K562 (cell line): Measurements from ENCODE around the gene HEMGN. TPM values are rescaled to one million over a fixed set of nuclear protein-coding genes. Genes with fewer than 3 reads are reported as not detected.

Experiments used
- ARID4B ChIP-seq: sonication (generic); formaldehyde crosslinking; IDR thresholded peaks from 2 replicates; pipeline ENCODE4 v1.8.0; 2022; ENCODE audit warnings: mild to moderate bottlenecking, missing genetic modification reagents
- CHCHD3 ChIP-seq: fragments of 250-450 bp; sonication (Bioruptor Pico); IDR thresholded peaks from 2 replicates; pipeline ENCODE4 v2.1.2; 2022; ENCODE audit warnings: mild to moderate bottlenecking
- CSDE1 ChIP-seq, 2 experiments: fragments of 450-650 bp; IDR thresholded peaks; 2 replicates each; pipeline ENCODE4 v1.6.1; 2016; ENCODE audit warnings: mild to moderate bottlenecking in 1 of 2
- HNRNPL ChIP-seq: fragments of 200-400 bp; formaldehyde crosslinking; IDR thresholded peaks from 2 replicates; pipeline ENCODE4 v1.6.1; 2017; ENCODE audit warnings: low read depth, mild to moderate bottlenecking, low read length
- HNRNPLL ChIP-seq: fragments of 200-400 bp; formaldehyde crosslinking; IDR thresholded peaks from 2 replicates; pipeline ENCODE4 v1.6.1; 2017; ENCODE audit warnings: low read length, low read depth, mild to moderate bottlenecking; ENCODE audit not compliant: poor library complexity, severe bottlenecking
- KDM5B ChIP-seq: fragments of 200-600 bp; sonication (generic); IDR thresholded peaks from 2 replicates; pipeline ENCODE4 v1.6.1; 2012; ENCODE audit warnings: low read depth, mild to moderate bottlenecking, moderate library complexity, low read length, control low read depth, inconsistent platforms; ENCODE audit not compliant: insufficient replicate concordance
- MITF ChIP-seq: IDR thresholded peaks from 2 replicates; pipeline ENCODE4 v1.6.1; 2014; ENCODE audit warnings: antibody characterized with exemption
- NR1H2 ChIP-seq: sonication (generic); formaldehyde crosslinking; IDR thresholded peaks from 2 replicates; pipeline ENCODE4 v1.4.0; 2020; ENCODE audit warnings: mild to moderate bottlenecking, missing genetic modification reagents
- PTBP1 ChIP-seq: fragments of 200-400 bp; formaldehyde crosslinking; IDR thresholded peaks from 2 replicates; pipeline ENCODE4 v1.6.1; 2017; ENCODE audit warnings: low read depth, low read length
- SMAD4 ChIP-seq: fragments of 250-450 bp; sonication (Bioruptor Pico); conservative IDR thresholded peaks from 2 replicates; pipeline ENCODE4 v1.8.0; 2021; ENCODE audit warnings: inconsistent platforms, mild to moderate bottlenecking, moderate library complexity
- SRSF9 ChIP-seq: fragments of 200-400 bp; formaldehyde crosslinking; IDR thresholded peaks from 2 replicates; pipeline ENCODE4 v1.6.1; 2017; ENCODE audit warnings: low read depth, low read length, borderline replicate concordance
- TFAP4 ChIP-seq: sonication (generic); formaldehyde crosslinking; IDR thresholded peaks from 2 replicates; pipeline ENCODE4 v1.8.0; 2022; ENCODE audit warnings: missing genetic modification reagents, mild to moderate bottlenecking, moderate library complexity, borderline replicate concordance
- ZBTB1 ChIP-seq: sonication (generic); formaldehyde crosslinking; IDR thresholded peaks from 2 replicates; pipeline ENCODE4 v1.8.1; 2023; ENCODE audit warnings: missing genetic modification reagents, low read depth, mild to moderate bottlenecking, borderline replicate concordance
- ZBTB43 ChIP-seq: sonication (generic); formaldehyde crosslinking; IDR thresholded peaks from 2 replicates; pipeline ENCODE4 v1.8.0; 2023; ENCODE audit warnings: mild to moderate bottlenecking, missing genetic modification reagents
- ZNF146 ChIP-seq: IDR thresholded peaks from one replicate; pipeline ENCODE4 v1.6.1; 2018; ENCODE audit warnings: missing compliant biosample characterization; ENCODE audit not compliant: unreplicated experiment
- ZNF778 ChIP-seq: fragments of 450-650 bp; formaldehyde crosslinking; IDR thresholded peaks from 2 replicates; pipeline ENCODE4 v1.4.0; 2020; ENCODE audit warnings: mild to moderate bottlenecking, moderate library complexity
- polyA plus RNA-seq, 8 experiments: library from polyadenylated mRNA; depleted of rRNA in 4 of 8; stranded (reverse) in 5 of 8; unstranded in 3 of 8; fragments of >200 nt; fragmentation: Nextera tagmentation in 2 of 8; fragmentation: Illumina TruSeq in 1 of 8; extraction: Ambion mirVana in 2 of 8; extraction: Trizol in 1 of 8; gene quantifications; 2 replicates each; pipeline versions ENCODE4 v1.2.1 to v1.2.3, GENCODE V29; 2011 to 2014; ENCODE audit warnings: inconsistent platforms in 1 of 8, missing spikeins in 1 of 8
- total RNA-seq, 7 experiments: library from RNA; depleted of rRNA in 6 of 7; stranded (reverse); fragments of >200 nt in 6 of 7; fragmentation: Illumina TruSeq in 2 of 7; extraction: Trizol in 2 of 7; gene quantifications; 2 replicates each; pipeline versions ENCODE4 v1.2.1 to v1.2.3, GENCODE V29; 2011 to 2021; ENCODE audit warnings: low replicate concordance in 1 of 7

The HEMGN gene
- total and polyA plus RNA-seq, 9 of the 15 experiments (the other 6 are each of a cell fraction or from before 2014, with no cell fraction given): 56.3 to 258 (median 137) TPM

- TF ChIP-seq MITF (peak; percentile 94), TFAP4 (CRISPR knock-in tag) (peak; percentile 82), SRSF9 (no peak), KDM5B (peak; percentile 100), CHCHD3 (CRISPR knock-in tag) (peak; percentile 82), CSDE1 (IDR thresholded peaks at IDR 0.05) (peak in 1 of 2 experiments; percentile 96; a peak in 2 of 4 replicates), SMAD4 (peak; percentile 91), PTBP1 (peak; percentile 91), ZBTB43 (CRISPR knock-in tag) (0 out of 2 replicates have a peak, but pooled peaks have one; percentile 61), HNRNPLL (peak; percentile 97), ZNF778 (CRISPR knock-in tag) (no peak), ZBTB1 (CRISPR knock-in tag) (no peak), NR1H2 (CRISPR knock-in tag) (0 out of 2 replicates have a peak, but pooled peaks have one; percentile 33), ARID4B (CRISPR knock-in tag) (peak; percentile 99), HNRNPL (no peak), ZNF146 (CRISPR knock-in tag) (no peak)
Measured at GRCh38 chr9:97921959-97922724, 15.8 kb downstream of the HEMGN start, which contains the start of gene TRMO (continued).
